Neural progenitor cell (in vitro differentiated cells): Measurements from ENCODE around the gene CTU2. TPM values are rescaled to one million over a fixed set of nuclear protein-coding genes. Genes with fewer than 3 reads are reported as not detected.

Experiments used
- DNase-seq: peaks from one replicate; pipeline ENCODE4 v3.0.0-alpha.2; 2016; ENCODE audit warnings: low spot score
- H2AFZ ChIP-seq: fragments of 200-600 bp; sonication (generic); replicated peaks from 2 replicates; pipeline ENCODE4 v1.6.1; 2016; ENCODE audit warnings: antibody characterized with exemption
- H3F3A ChIP-seq: fragments of 200-600 bp; sonication (generic); 2 replicates; pipeline ENCODE4 v1.6.1; 2016; ENCODE audit warnings: antibody characterized with exemption, low read depth
- H3K27ac ChIP-seq: fragments of 200-600 bp; sonication (generic); 2 replicates; pipeline ENCODE4 v1.5.1; 2016; ENCODE audit warnings: mild to moderate bottlenecking
- H3K27me3 ChIP-seq: fragments of 200-600 bp; sonication (generic); 2 replicates; pipeline ENCODE4 v1.6.1; 2016; ENCODE audit warnings: mild to moderate bottlenecking, moderate library complexity
- H3K36me3 ChIP-seq: fragments of 200-600 bp; sonication (generic); 2 replicates; pipeline ENCODE4 v1.5.1; 2016
- H3K4me1 ChIP-seq: fragments of 200-600 bp; sonication (generic); 2 replicates; pipeline ENCODE4 v1.6.1; 2016; ENCODE audit warnings: mixed run types
- H3K4me2 ChIP-seq: fragments of 200-600 bp; sonication (generic); 2 replicates; pipeline ENCODE4 v1.6.1; 2016
- H3K4me3 ChIP-seq: fragments of 200-600 bp; sonication (generic); 2 replicates; pipeline ENCODE4 v1.5.1; 2016
- H3K79me2 ChIP-seq: fragments of 200-600 bp; sonication (generic); 2 replicates; pipeline ENCODE4 v1.6.1; 2016; ENCODE audit warnings: low read depth
- H3K9ac ChIP-seq: fragments of 200-600 bp; sonication (generic); 2 replicates; pipeline ENCODE4 v1.6.1; 2016
- H3K9me3 ChIP-seq: fragments of 200-600 bp; sonication (generic); 2 replicates; pipeline ENCODE4 v1.5.1; 2016; ENCODE audit warnings: low read depth
- H4K20me1 ChIP-seq: fragments of 200-600 bp; sonication (generic); 2 replicates; pipeline ENCODE4 v1.6.1; 2016; ENCODE audit warnings: low read depth
- H3K27ac Mint-ChIP-seq: 3 replicates; pipeline ENCODE4 v1.8.0; 2021; ENCODE audit warnings: mixed read lengths
- H3K27me3 Mint-ChIP-seq: 2 replicates; pipeline ENCODE4 v1.8.0; 2022; ENCODE audit warnings: low read depth, mild to moderate bottlenecking, inconsistent platforms, moderate library complexity, mixed read lengths; ENCODE audit not compliant: insufficient read depth
- H3K36me3 Mint-ChIP-seq: 3 replicates; pipeline ENCODE4 v1.8.0; 2021; ENCODE audit warnings: mixed read lengths
- H3K4me1 Mint-ChIP-seq: 3 replicates; pipeline ENCODE4 v1.8.0; 2021; ENCODE audit warnings: mixed read lengths
- H3K4me3 Mint-ChIP-seq: 3 replicates; pipeline ENCODE4 v1.8.0; 2021; ENCODE audit warnings: mild to moderate bottlenecking, moderate library complexity, mixed read lengths
- H3K9me3 Mint-ChIP-seq: 3 replicates; pipeline ENCODE4 v1.8.0; 2020; ENCODE audit warnings: mixed read lengths
- EZH2 ChIP-seq: fragments of 200-600 bp; sonication (generic); IDR thresholded peaks from 2 replicates; pipeline ENCODE4 v1.6.1; 2017; ENCODE audit warnings: antibody characterized with exemption, mild to moderate bottlenecking, moderate library complexity
- EZH2phosphoT487 ChIP-seq: fragments of 200-600 bp; sonication (generic); IDR thresholded peaks from 2 replicates; pipeline ENCODE4 v1.6.1; 2017; ENCODE audit warnings: antibody characterized with exemption
- total RNA-seq: library from RNA; depleted of rRNA; stranded (reverse); fragments of >200 nt; gene quantifications from 2 replicates; pipeline ENCODE4 v1.2.3, GENCODE V29; 2015; ENCODE audit warnings: low replicate concordance
- TF ChIP-seq, protein P1 (sequence below): fragments of 200-600 bp; sonication (generic); IDR thresholded peaks from 2 replicates; pipeline ENCODE4 v1.5.1; 2017; ENCODE audit warnings: antibody characterized with exemption, mild to moderate bottlenecking

CTU2 gene
- total RNA-seq, 1 donor from 2014 or later = 4.7 TPM

DNA sequence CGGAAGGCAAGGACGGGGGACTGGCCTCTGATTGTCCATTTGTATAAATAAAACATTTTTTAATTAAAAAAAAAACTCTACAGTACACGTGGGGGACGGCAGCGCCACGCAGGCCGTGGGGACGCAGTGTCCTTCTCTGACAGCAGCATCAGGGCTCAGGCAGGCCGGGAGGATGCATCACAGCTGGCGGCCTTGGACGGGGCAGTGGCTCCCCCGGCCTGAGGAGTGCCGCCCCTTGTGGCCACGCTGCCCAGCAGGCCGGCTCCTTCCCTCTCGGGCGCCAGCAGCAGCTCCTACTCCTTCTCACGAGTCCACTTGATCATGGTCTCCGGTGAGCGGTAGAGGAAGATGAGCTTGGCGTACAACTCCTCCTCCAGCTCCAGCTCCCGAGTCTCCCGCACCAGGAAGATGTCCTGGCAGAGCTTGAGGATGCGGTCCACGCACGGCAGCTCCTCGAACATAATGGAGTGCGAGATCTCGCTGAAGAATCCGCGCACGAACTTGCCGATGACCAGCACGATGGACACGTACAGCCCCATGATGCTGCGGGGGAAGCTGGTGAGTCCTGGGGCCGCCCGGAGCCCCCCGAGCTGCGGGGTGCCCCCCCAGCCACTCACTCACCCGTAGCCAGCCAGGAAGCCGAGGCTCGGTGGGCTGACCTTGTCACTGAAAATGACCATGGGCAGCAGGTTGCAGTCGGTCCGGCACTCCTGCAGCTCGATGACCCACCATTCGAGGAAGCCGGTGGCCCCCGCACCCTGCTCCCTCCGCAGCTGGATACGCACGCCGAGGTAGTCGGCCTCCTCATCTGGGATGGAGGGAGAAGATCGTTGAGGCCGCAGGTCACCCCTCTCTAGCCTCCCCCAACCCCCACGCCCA lies 9.2 kb downstream of the CTU2 start:
- Histone ChIP-seq H3K4me3 (no peak overlapping the region), H4K20me1 (no peaks in the 10 kb centered on the region), H3K4me2 (no peak overlapping the region), H3F3A (no peaks in the 10 kb centered on the region), H3K9ac (no peak overlapping the region), H3K36me3 (no peaks in the 10 kb centered on the region), H3K79me2 (no peaks in the 10 kb centered on the region), H2AFZ (no peak overlapping the region), H3K27ac (no peak overlapping the region), H3K4me1 (no peaks in the 10 kb centered on the region), H3K9me3 (no peaks in the 10 kb centered on the region), H3K27me3 (no peaks in the 10 kb centered on the region)
- H3K4me3 Mint-ChIP-seq = no peak overlapping the region
- H3K4me1 Mint-ChIP-seq = no peaks in the 10 kb centered on the region
- no peaks in the 10 kb centered on the region for H3K9me3 Mint-ChIP-seq
- DNase-seq = no peak
- H3K27ac Mint-ChIP-seq = no peak overlapping the region
- no peak for TF ChIP-seq EZH2
- TF ChIP-seq EZH2phosphoT487 = no peak
- TF ChIP-seq, protein P1, sequence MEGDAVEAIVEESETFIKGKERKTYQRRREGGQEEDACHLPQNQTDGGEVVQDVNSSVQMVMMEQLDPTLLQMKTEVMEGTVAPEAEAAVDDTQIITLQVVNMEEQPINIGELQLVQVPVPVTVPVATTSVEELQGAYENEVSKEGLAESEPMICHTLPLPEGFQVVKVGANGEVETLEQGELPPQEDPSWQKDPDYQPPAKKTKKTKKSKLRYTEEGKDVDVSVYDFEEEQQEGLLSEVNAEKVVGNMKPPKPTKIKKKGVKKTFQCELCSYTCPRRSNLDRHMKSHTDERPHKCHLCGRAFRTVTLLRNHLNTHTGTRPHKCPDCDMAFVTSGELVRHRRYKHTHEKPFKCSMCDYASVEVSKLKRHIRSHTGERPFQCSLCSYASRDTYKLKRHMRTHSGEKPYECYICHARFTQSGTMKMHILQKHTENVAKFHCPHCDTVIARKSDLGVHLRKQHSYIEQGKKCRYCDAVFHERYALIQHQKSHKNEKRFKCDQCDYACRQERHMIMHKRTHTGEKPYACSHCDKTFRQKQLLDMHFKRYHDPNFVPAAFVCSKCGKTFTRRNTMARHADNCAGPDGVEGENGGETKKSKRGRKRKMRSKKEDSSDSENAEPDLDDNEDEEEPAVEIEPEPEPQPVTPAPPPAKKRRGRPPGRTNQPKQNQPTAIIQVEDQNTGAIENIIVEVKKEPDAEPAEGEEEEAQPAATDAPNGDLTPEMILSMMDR = no peak
- peaks cover 2% of the 10 kb centered on the region for H3K27me3 Mint-ChIP-seq
- H3K36me3 Mint-ChIP-seq = peaks cover 3% of the 10 kb centered on the region

DNA sequence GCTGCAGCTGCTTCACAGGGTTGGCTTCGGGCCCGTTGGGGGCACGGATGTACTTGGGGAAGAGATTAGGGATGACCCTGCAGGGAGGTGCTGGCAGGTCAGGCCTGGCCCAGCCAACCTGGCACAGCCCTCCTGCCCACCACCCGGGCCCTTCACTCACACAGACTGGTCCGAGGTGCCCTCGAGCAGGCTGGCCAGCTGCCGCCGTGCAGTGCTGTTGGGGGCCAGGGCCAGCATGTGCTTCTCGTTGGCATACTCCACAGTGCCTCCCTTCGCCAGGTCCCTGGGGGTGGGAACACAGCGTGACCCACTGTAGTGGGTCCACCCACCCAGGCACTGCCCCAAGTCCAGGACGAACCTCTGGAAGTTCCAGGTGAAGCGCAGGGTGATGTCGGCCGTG lies 9.9 kb downstream of the CTU2 start:
- peaks cover 2% of the 10 kb centered on the region for H3K27me3 Mint-ChIP-seq
- no peak for DNase-seq
- H3K4me1 ChIP-seq = no peaks in the 10 kb centered on the region
- H3K27me3 ChIP-seq = no peaks in the 10 kb centered on the region
- H3K4me3 Mint-ChIP-seq = no peak overlapping the region
- no peak overlapping the region for H2AFZ ChIP-seq
- peaks cover 3% of the 10 kb centered on the region for H3K36me3 Mint-ChIP-seq
- no peak overlapping the region for H3K27ac Mint-ChIP-seq
- no peaks in the 10 kb centered on the region for H3F3A ChIP-seq
- H3K4me2 ChIP-seq = no peak overlapping the region
- no peaks in the 10 kb centered on the region for H3K36me3 ChIP-seq
- no peak overlapping the region for H3K27ac ChIP-seq
- no peaks in the 10 kb centered on the region for H3K9me3 ChIP-seq
- no peak overlapping the region for H3K4me3 ChIP-seq
- no peaks in the 10 kb centered on the region for H4K20me1 ChIP-seq
- H3K9ac ChIP-seq = no peak overlapping the region
- TF ChIP-seq, protein P1 = no peak
- TF ChIP-seq EZH2 (no peak), EZH2phosphoT487 (no peak)
- no peaks in the 10 kb centered on the region for H3K4me1 Mint-ChIP-seq
- no peaks in the 10 kb centered on the region for H3K79me2 ChIP-seq
- no peaks in the 10 kb centered on the region for H3K9me3 Mint-ChIP-seq

DNA sequence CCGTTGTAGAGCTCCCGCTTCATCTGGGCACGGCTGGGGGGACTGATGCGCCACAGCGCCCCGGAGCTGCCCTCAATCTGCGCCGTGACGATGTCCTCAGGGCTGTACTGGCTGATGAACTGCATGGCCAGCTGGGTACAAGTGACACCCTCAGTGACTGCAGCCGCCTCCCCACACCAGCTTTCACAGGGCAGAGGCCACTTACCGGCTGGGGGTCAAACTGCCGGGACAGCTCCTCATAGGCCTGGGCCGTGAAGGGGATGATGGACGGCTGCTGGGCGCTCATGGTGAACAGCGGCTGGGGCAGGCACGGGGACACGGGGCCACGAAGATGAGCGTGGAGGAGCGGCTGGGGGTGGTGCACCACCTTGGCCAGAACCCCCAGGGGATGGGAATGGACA lies 10.3 kb downstream of the CTU2 start:
- Histone ChIP-seq H3F3A (no peaks in the 10 kb centered on the region), H4K20me1 (no peaks in the 10 kb centered on the region), H2AFZ (no peak overlapping the region), H3K36me3 (no peaks in the 10 kb centered on the region), H3K4me3 (no peak overlapping the region), H3K9me3 (no peaks in the 10 kb centered on the region), H3K27ac (no peak overlapping the region), H3K27me3 (no peaks in the 10 kb centered on the region), H3K4me2 (no peak overlapping the region), H3K79me2 (no peaks in the 10 kb centered on the region), H3K4me1 (no peaks in the 10 kb centered on the region), H3K9ac (no peak overlapping the region)
- Mint-ChIP-seq H3K27me3 (peaks cover 2% of the 10 kb centered on the region), H3K27ac (no peak overlapping the region), H3K4me1 (no peaks in the 10 kb centered on the region), H3K4me3 (no peak overlapping the region), H3K36me3 (peaks cover 3% of the 10 kb centered on the region), H3K9me3 (no peaks in the 10 kb centered on the region)
- no peak for DNase-seq
- TF ChIP-seq EZH2 (no peak), EZH2phosphoT487 (no peak)
- TF ChIP-seq, protein P1 = no peak
